Measurements from ENCODE around the gene TAS2R5. TPM values are rescaled to one million over a fixed set of nuclear protein-coding genes. Genes with fewer than 3 reads are reported as not detected.
A peak's percentile ranks its signal among the peaks of the same experiment; 100 is the strongest.
"Not testable (repeated sequence)": the region's sequence is repeated elsewhere in the genome, so short reads cannot be mapped to it uniquely, and the experiment has no call there.

TAS2R5 gene
- total RNA-seq, 1 donor from 2014 or later = 0.62 TPM

DNA sequence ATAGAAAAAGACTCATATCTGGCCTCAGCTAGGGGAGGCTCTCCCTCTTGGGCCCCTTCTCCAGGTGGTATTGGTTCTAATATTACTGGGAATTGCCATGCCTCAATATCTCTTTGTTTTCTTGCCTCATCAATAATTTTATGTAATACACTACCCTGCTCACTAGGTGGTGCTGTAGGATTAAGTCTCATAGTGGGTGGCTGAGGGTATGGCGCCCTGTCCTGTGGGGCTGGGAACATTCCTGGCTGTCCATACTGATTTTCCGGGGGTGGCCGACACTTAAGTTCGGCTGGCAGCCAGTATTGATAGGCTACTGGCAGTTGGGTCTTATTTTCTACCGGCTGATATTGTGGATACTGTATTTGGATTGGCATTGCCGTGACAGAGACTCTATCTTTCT is 35.1 kb upstream of the TAS2R5 start:
- Mint-ChIP-seq H3K4me3 (ENCODE audit: unreplicated experiment) (no peak overlapping the region), H3K27me3 (ENCODE audit: low read depth) (no peaks in the 10 kb centered on the region), H3K9me3 (ENCODE audit: low read depth) (peaks cover 22% of the 10 kb centered on the region), H3K4me1 (ENCODE audit: low read depth) (no peaks in the 10 kb centered on the region), H3K36me3 (ENCODE audit: low read depth) (peaks cover 61% of the 10 kb centered on the region), H3K27ac (ENCODE audit: unreplicated experiment) (no peak overlapping the region)
- no peak for DNase-seq (ENCODE audit: low spot score)
- TF ChIP-seq, protein P1, sequence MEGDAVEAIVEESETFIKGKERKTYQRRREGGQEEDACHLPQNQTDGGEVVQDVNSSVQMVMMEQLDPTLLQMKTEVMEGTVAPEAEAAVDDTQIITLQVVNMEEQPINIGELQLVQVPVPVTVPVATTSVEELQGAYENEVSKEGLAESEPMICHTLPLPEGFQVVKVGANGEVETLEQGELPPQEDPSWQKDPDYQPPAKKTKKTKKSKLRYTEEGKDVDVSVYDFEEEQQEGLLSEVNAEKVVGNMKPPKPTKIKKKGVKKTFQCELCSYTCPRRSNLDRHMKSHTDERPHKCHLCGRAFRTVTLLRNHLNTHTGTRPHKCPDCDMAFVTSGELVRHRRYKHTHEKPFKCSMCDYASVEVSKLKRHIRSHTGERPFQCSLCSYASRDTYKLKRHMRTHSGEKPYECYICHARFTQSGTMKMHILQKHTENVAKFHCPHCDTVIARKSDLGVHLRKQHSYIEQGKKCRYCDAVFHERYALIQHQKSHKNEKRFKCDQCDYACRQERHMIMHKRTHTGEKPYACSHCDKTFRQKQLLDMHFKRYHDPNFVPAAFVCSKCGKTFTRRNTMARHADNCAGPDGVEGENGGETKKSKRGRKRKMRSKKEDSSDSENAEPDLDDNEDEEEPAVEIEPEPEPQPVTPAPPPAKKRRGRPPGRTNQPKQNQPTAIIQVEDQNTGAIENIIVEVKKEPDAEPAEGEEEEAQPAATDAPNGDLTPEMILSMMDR (IDR thresholded peaks at IDR 0.05) = peak; percentile 72

DNA sequence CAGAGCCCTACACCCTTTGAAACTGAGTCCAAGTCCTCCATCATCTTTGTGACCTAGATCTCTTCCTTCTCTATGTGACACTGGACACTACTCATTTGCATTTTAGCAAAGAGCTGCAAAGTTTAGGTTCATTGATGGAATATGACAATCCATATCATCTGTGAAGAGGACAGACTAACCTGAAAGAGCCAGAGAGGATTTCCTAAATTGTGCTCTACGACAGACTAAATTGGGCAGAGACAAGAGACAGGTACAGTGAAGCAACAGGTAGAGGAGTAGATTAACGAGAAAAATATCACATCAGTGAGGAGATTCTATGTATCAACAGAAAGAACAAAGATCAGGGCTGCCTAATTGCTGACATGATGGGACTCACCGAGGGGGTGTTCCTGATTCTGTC is 26.2 kb upstream of the TAS2R5 start, which contains the start of gene TAS2R3:
TAS2R3 (plus strand) TSS at position 301 of the 400 bp plus-strand sequence; CDS start at position 363, 62 bp downstream.
- TF ChIP-seq, protein P1 (IDR thresholded peaks at IDR 0.05) = no peak
- no peak for DNase-seq (ENCODE audit: low spot score)
- H3K4me3 Mint-ChIP-seq (ENCODE audit: unreplicated experiment) = no peak within 1 kb of the TSS
- peaks cover 28% of the 10 kb centered on the region for H3K36me3 Mint-ChIP-seq (ENCODE audit: low read depth)
- H3K27ac Mint-ChIP-seq (ENCODE audit: unreplicated experiment) = no peak within 1 kb of the TSS
- H3K9me3 Mint-ChIP-seq (ENCODE audit: low read depth) = no peaks in the 10 kb centered on the region
- H3K4me1 Mint-ChIP-seq (ENCODE audit: low read depth) = no peaks in the 10 kb centered on the region
- H3K27me3 Mint-ChIP-seq (ENCODE audit: low read depth) = no peaks in the 10 kb centered on the region

DNA sequence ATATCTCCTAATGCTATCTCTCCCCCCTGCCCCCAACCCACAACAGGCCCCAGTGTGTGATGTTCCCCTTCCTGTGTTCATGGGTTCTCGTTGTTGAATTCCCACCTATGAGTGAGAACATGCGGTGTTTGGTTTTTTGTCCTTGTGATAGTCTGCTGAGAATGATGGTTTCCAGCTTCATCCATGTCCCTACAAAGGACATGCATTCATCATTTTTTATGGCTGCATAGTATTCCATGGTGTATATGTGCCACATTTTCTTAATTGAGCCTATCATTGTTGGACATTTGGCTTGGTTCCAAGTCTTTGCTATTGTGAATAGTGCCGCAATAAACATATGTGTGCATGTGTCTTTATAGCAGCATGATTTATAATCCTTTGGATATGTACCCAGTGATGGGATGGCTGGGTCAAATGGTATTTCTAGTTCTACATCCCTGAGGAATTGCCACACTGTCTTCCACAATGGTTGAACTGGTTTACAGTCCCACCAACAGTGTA is 19.9 kb upstream of the TAS2R5 start:
- not testable (repeated sequence) for DNase-seq (ENCODE audit: low spot score); H3K4me1 Mint-ChIP-seq (ENCODE audit: low read depth); H3K4me3 Mint-ChIP-seq (ENCODE audit: unreplicated experiment); H3K9me3 Mint-ChIP-seq (ENCODE audit: low read depth); H3K27me3 Mint-ChIP-seq (ENCODE audit: low read depth); H3K27ac Mint-ChIP-seq (ENCODE audit: unreplicated experiment)
- H3K36me3 Mint-ChIP-seq (ENCODE audit: low read depth) = peaks cover 17% of the 10 kb centered on the region

DNA sequence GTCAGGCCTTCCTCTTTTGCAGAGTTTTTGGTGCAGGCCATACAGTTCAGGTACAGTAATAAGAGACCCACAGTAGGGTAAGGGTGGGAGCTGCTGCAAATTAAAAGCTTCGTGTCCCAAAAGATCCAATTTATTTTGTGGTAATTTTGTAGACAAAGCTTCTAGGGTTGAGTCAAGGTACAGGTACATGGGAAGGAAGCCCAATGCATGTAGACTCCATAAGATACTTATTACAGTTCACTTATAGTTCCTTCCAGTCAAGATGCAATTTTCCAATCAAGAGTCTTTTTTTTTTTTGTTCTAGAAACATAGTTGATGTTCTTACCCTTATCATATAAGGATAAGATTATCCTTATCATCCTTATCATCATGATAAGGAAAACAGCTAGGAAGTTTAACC is 13.6 kb upstream of the TAS2R5 start, which contains the start of gene TAS2R4:
TAS2R4 (plus strand) TSS at position 301 of the 400 bp plus-strand sequence. CDS start 1,815 bp downstream, outside the sequence.
- Mint-ChIP-seq H3K27me3 (ENCODE audit: low read depth) (no peaks in the 10 kb centered on the region), H3K36me3 (ENCODE audit: low read depth) (peaks cover 28% of the 10 kb centered on the region), H3K4me3 (ENCODE audit: unreplicated experiment) (no peak within 1 kb of the TSS), H3K9me3 (ENCODE audit: low read depth) (peaks cover 14% of the 10 kb centered on the region), H3K27ac (ENCODE audit: unreplicated experiment) (no peak within 1 kb of the TSS), H3K4me1 (ENCODE audit: low read depth) (no peaks in the 10 kb centered on the region)
- no peak for DNase-seq (ENCODE audit: low spot score)
- TF ChIP-seq, protein P1 (IDR thresholded peaks at IDR 0.05) = no peak

DNA sequence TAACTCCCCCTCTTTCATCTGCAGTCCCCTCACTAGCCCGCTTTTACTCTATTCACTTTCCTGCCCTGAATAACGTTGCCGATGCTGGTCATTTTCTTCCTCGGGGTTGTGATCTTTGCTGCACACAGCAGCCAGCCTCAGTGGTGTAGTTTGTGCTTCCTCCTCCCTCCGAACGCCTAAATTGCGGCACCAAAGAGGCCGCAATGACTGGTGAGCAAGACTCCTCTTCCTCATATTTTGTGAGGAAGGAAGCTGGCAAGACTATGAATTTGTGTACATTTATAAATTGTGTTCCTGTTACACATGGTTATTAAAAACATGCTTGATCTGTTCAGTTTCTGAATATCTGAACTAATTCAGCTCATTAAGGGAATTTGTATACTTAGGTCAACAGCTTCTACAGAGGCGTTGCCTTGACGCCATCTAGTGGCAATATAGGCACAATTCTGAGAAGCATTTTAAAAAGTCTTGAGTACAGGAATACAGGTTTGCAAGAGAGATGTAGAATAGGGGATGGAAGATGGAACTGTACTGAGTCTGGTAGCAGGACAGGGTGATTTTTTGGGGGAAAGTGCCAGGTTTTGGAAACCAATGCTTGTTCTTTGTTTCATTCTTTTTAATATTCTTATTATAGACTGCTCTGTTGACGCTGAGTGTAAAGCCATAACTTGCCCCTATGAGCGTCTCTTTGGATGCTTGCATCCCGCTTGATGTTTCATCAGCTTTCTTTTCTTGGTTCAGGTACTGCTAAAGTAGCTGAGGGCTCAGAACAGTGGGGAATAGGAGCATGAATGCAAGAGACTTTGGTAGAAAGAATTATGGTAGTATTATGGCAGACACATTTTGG is 4.1 kb upstream of the TAS2R5 start:
- H3K9me3 Mint-ChIP-seq (ENCODE audit: low read depth) = no peaks in the 10 kb centered on the region
- H3K27ac Mint-ChIP-seq (ENCODE audit: unreplicated experiment) = no peak overlapping the region
- H3K4me3 Mint-ChIP-seq (ENCODE audit: unreplicated experiment) = no peak overlapping the region
- TF ChIP-seq, protein P1 (IDR thresholded peaks at IDR 0.05) = peak; percentile 87
- H3K36me3 Mint-ChIP-seq (ENCODE audit: low read depth) = peaks cover 8% of the 10 kb centered on the region
- no peaks in the 10 kb centered on the region for H3K4me1 Mint-ChIP-seq (ENCODE audit: low read depth)
- H3K27me3 Mint-ChIP-seq (ENCODE audit: low read depth) = no peaks in the 10 kb centered on the region
- DNase-seq (ENCODE audit: low spot score) = no peak
